PC-3 (cell line): ENCODE measurements around the gene MID1.

ENCODE experiments used
- CTCF ChIP-seq: fragments of 300-600 bp; sonication (generic); conservative IDR thresholded peaks from 2 replicates; pipeline ENCODE4 v1.5.1; 2017; ENCODE audit warnings: antibody characterized with exemption, low read depth, mild to moderate bottlenecking, low read length
- EZH2 ChIP-seq: fragments of 300-600 bp; sonication (generic); IDR thresholded peaks from one replicate; pipeline ENCODE4 v1.6.1; 2017; ENCODE audit warnings: antibody characterized with exemption, mild to moderate bottlenecking, low read length; ENCODE audit not compliant: unreplicated experiment

- TF ChIP-seq CTCF = no peak
- TF ChIP-seq EZH2 = no peak
Measured at GRCh38 chrX:10496345-10496965, 123.9 kb downstream of the MID1 start.
